Measurements from ENCODE around the gene SNRNP27.

SNRNP27 gene

DNA sequence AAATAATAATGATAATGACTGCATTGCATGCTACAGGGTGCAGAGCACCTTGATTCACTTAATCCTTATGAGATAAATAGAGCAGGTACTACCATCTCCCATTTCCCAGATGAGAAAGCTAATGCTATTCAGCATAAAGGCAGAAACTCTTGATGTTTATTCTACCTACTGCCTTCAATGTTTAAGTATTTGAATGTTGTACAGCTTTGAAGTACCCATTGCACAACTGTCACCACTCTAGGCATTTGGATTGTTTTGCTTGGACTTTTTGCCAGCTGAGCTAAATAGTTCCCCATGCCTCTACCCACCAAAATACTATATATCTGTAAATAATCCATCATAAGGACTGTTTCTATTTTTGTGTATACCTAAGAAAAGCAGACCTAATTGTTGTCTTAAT lies 13.5 kb downstream of the SNRNP27 start:
- Mint-ChIP-seq H3K4me3 (no peak overlapping the region), H3K27ac (no peak overlapping the region), H3K4me1 (peaks cover 18% of the 10 kb centered on the region), H3K27me3 (no peaks in the 10 kb centered on the region), H3K9me3 (no peaks in the 10 kb centered on the region)
- DNase-seq (no peak), ATAC-seq (no peak)

DNA sequence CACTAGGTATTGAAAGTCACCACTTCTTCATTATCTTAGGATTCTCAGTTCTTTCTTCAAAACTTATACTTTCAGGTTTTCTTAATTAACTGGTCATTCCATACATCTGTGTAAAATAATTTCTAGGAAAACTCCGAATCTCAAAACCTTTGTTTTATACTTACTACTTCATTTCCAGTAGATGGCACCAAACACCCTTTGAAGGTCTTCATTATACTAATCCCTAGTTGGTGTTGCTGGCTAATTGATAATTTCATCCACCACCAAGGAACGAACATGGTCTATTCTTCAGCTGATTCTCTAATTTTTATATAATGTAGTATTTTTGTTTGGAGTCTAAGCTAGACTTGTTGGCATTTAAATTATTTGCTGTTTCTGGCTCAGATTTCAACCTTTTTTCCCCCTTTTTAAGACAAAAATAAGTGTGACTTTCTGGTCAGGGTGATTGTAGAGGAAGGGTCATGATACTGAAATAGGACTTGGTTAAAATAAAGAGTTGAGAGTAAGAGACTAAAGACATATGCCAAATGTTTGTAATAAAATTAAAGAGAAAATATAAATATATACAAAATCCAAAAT lies 18.3 kb downstream of the SNRNP27 start:
- H3K4me3 Mint-ChIP-seq = no peak overlapping the region
- H3K27me3 Mint-ChIP-seq = no peaks in the 10 kb centered on the region
- H3K9me3 Mint-ChIP-seq = no peaks in the 10 kb centered on the region
- ATAC-seq = no peak
- DNase-seq = no peak
- H3K4me1 Mint-ChIP-seq = peaks cover 24% of the 10 kb centered on the region
- no peak overlapping the region for H3K27ac Mint-ChIP-seq

DNA sequence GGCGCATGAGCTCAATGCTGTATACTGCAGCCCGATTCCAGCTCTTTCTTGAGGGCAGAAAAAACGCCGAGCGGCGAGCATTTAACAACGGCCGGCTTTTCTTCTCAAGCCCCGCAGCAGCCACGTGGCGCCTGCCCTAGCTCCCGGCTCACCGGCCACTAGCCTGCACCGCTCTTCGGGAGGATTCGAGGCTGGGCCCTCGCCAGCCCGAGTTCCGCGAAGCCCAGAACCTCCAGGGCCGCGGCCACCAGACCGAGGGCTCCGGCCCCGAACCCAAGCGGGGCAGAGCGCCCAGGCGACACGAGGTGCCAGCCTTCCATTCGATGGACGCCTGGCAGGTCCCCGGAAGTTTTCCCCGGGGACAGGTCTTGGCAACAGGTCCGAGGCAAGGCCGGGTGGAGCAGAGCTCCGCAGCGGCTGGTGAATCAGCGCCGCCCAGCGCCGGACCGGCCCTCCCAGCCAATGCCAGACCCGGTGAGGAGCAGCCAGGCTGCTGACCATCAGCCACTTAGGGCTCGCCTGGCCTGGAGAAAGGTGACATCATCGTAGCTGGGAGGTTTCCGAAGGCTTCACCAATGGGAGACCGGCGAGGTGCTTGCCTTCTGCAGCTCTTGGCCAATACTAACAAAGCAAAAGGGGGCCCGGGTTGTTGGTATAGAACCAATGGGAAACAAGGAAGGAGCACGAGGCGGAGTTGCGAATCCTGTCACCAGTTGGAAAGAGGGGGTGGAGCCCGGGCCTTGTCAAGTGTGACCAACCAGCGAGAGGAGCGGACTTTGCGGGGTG lies 20.6 kb downstream of the SNRNP27 start:
- Mint-ChIP-seq H3K27ac (peak overlapping the region; percentile 79 to 97), H3K27me3 (no peaks in the 10 kb centered on the region), H3K4me3 (peak overlapping the region; percentile 80 to 87), H3K9me3 (no peaks in the 10 kb centered on the region), H3K4me1 (peaks cover 34% of the 10 kb centered on the region)
- DNase-seq = peak; percentile 99 to 100
- peak; percentile 95 for ATAC-seq

DNA sequence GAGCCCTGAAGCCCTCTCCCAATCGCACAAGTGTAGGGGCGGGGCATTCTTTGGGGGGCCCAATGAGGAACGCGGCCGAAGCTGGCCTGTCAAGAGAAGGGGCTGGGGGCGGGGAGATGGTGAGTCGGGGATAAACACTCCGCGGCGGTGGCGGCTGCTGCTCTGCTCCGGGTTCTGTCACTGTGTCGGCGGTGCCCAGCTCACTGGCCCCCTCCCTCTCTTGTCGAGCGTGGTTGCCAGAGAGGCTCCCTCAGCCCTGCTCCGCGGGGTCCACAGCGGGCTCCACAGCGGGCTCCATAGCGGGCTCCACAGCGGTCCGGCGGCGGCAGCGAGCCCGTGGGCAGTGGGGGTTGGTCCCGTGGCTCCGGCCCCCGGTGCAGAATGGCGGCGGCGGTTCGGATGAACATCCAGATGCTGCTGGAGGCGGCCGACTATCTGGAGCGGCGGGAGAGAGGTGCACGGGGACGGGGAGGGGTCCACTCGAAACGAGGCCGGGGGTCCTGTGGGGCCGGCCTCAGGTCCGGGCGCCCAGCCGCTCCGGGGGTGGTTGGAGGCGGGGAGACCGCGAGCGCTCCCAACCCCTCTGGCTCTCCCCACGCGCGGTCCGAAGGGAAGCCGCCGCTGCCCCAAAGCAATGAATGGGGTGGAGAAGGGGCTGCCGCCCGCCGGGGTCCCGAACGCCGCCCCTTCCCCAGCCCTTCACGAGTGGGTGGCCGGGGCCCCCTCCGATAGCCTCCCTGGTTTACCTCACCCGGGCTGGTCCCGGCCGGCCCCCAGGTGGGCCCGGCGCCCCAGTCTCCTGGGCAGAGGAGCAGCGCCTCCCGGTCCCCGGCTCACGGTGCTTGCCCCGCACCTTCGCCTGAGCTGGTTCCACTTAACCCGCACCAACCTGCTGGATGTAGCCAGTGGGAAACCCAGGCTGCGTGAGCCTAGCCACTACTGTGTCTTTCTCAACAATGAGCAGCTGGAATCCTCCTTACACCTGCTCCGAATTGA lies 21.5 kb downstream of the SNRNP27 start, which contains the start of gene MXD1:
TSS of gene MXD1 (plus strand) at position 160 of the 996 bp plus-strand sequence. CDS start at position 382, 222 bp downstream.
- Mint-ChIP-seq H3K27me3 (no peaks in the 10 kb centered on the region), H3K27ac (peak within 1 kb of the TSS; percentile 79 to 97), H3K4me1 (peaks cover 34% of the 10 kb centered on the region), H3K9me3 (no peaks in the 10 kb centered on the region), H3K4me3 (peak within 1 kb of the TSS; percentile 83 to 87)
- DNase-seq (no peak), ATAC-seq (no peak)

DNA sequence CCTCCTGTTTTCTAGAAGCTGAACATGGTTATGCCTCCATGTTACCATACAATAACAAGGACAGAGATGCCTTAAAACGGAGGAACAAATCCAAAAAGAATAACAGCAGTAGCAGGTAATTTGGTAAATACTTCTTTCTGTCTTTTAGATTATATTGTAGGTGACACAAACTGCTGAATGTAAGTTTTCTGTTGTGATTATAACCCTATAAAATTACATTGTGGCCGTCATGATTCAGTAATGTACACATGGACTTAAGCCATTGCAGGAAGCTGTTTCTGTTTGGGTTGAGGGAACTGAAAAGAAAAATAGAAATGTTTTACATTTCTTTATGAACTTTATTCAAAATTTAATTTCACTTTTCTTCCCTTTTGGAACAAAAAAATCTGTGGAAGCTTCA lies 22.4 kb downstream of the SNRNP27 start:
- Mint-ChIP-seq H3K4me1 (peaks cover 34% of the 10 kb centered on the region), H3K9me3 (no peaks in the 10 kb centered on the region), H3K27me3 (no peaks in the 10 kb centered on the region), H3K4me3 (peak overlapping the region; percentile 73 to 83), H3K27ac (peak overlapping the region in 1 of 2 donors; percentile 74)
- DNase-seq (no peak), ATAC-seq (no peak)

DNA sequence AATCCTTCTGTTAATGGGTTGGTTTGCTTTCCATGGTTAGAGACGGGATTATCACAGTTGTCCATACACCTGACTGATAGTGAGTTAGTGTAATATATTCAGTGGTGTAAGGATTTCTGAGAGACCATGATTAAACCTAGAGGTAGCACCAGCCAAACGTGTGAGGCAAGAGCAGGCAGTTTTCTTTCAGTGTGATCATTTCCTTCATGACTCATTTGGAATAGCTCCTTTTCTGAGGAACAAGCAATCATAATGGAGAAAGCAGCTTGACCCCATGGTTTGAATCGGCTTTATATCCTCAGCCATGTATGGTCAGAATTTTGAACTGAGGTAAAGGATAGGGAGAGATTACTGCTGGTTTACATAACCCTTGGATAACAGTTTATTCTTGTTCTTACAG lies 24.1 kb downstream of the SNRNP27 start:
- ATAC-seq = no peak
- H3K27me3 Mint-ChIP-seq = no peaks in the 10 kb centered on the region
- no peak for DNase-seq
- H3K4me3 Mint-ChIP-seq = no peak overlapping the region
- H3K4me1 Mint-ChIP-seq = peaks cover 25% of the 10 kb centered on the region
- no peak overlapping the region for H3K27ac Mint-ChIP-seq
- no peaks in the 10 kb centered on the region for H3K9me3 Mint-ChIP-seq

DNA sequence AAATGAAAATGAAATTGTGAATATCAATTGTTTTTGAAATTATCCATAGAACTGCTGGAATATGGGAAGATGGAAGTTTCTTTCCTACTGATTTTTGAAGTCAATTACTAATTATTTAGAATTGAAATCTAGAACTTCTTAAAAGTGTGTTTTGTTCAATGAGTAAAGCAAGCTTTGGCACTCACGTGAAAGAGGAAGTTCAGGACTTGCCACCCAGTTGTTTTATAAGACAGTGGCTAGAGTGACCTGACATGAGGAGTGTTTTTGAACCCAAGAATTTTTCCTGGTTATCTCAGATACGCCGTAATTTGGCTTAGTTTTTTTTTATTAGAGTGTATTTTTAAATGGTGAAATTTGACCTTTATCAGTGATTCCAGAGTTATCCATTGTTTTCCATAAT lies 24.6 kb downstream of the SNRNP27 start:
- DNase-seq (no peak), ATAC-seq (no peak)
- no peaks in the 10 kb centered on the region for H3K9me3 Mint-ChIP-seq
- no peaks in the 10 kb centered on the region for H3K27me3 Mint-ChIP-seq
- H3K4me3 Mint-ChIP-seq = no peak overlapping the region
- peaks cover 25% of the 10 kb centered on the region for H3K4me1 Mint-ChIP-seq
- no peak overlapping the region for H3K27ac Mint-ChIP-seq

DNA sequence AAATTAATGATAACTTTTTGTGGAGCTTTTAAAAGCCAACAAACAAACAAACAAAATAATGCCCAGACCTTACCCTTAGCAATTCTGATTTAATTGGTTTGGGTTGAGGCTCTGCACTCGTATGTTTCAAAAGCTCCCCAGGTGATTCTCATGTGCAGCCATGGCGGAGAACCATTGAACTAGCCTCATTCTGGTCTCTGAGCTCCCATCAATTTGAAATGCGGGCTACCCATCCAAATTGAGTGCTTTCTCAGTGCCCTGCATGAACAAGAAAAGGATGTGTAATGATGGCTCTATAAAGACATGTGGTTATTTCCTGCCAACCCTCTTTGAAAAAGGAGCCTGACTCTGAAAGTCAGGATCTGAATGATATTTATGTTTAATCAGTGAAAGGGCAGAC lies 29.4 kb downstream of the SNRNP27 start:
- H3K27ac Mint-ChIP-seq = peak overlapping the region in 1 of 2 donors; percentile 20
- peaks cover 27% of the 10 kb centered on the region for H3K4me1 Mint-ChIP-seq
- no peaks in the 10 kb centered on the region for H3K27me3 Mint-ChIP-seq
- H3K4me3 Mint-ChIP-seq = no peak overlapping the region
- DNase-seq = no peak
- no peaks in the 10 kb centered on the region for H3K9me3 Mint-ChIP-seq
- ATAC-seq = no peak

DNA sequence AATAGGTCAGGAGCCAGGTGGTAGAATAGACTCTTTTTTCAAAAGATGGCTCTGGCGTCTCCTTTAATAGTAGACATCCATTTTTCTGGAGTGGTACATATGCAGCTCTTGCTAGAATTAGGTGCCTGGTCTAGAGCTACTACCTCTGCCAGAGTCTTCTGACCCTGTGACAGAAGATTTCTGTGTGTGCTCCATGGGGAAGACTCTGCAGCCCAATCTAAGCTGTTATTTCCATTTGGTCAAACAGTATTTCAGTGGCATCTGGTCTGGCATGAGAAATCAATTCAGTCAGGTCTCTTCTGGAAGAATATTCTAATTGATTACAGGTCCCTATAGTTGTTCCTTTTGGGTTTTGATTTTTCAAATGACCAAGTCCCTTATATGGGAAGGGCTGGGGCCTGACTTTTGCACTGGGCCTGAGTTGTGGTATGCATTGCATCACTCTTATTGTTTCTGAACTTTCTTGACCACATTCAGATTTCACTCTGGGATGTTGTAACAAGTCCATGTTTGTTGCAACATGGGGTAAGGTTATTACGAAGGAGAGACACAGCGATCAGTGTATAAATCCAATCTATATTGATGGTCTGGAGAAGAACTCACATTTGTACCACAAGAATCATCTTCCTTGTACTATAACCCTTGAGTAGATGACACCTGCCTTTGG lies 33.2 kb downstream of the SNRNP27 start:
- ATAC-seq = peak; percentile 81
- H3K4me1 Mint-ChIP-seq = peaks cover 32% of the 10 kb centered on the region
- DNase-seq = no peak
- H3K27ac Mint-ChIP-seq = peak overlapping the region in 1 of 2 donors; percentile 63
- no peaks in the 10 kb centered on the region for H3K9me3 Mint-ChIP-seq
- H3K27me3 Mint-ChIP-seq = no peaks in the 10 kb centered on the region
- H3K4me3 Mint-ChIP-seq = no peak overlapping the region

DNA sequence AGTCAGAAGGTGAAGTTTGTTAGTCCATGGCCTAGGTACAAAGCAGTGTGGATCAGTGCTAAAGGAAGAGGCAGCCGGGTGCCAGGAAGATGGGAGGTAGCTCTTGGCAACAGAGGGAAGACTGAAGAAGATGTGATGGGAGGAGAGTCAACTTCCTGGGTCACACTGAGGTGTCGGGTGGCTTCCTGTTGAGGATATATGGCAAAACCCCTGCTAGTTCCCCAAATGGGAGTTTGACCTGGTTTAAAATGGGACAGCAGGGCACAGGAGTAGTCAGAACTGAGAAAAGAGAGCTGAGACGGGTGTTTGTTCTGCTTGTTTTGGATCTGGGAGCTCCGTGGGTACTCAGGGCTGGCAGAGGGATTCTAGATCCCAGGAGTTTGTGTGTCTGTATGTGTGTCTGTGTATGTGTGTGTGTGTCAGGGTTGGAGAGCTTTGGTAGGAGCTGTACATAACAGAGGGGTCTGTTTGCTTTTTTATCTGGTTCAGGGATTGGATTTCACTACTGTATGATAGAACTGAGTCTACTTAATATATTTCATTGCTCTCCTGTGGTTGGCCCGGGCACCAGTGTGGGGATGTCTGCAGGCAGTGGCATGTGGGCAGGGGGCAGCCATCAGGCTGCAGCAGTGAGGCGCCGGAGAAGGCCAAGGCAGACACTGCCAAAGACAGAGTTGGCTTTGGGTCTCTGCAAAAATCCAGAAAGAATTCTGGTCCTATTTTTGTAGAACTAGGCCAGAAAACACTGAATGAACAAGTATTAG lies 38.3 kb downstream of the SNRNP27 start:
- DNase-seq (no peak), ATAC-seq (peak; percentile 18)
- Mint-ChIP-seq H3K27ac (peak overlapping the region in 1 of 2 donors; percentile 17), H3K9me3 (no peaks in the 10 kb centered on the region), H3K4me1 (peaks cover 30% of the 10 kb centered on the region), H3K4me3 (peak overlapping the region; percentile 0 to 8), H3K27me3 (no peaks in the 10 kb centered on the region)

DNA sequence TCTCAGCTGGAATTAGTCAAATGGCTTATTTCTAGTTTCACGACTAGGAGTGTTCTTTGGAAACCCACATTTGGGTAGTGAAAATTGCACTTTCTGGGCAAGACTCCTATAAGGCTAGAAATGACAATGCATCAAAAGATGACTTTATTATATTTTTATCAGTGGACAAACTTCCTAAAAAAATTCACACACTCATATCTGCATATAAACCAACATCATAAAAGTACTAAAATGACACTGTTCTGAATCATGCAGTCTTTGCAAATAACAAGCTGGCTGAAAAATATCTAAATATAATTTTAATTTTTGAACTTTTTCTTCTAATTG lies 38.8 kb downstream of the SNRNP27 start:
- ATAC-seq = peak; percentile 18
- peak overlapping the region in 1 of 2 donors; percentile 17 for H3K27ac Mint-ChIP-seq
- no peak overlapping the region for H3K4me3 Mint-ChIP-seq
- H3K27me3 Mint-ChIP-seq = no peaks in the 10 kb centered on the region
- no peak for DNase-seq
- H3K9me3 Mint-ChIP-seq = no peaks in the 10 kb centered on the region
- H3K4me1 Mint-ChIP-seq = peaks cover 27% of the 10 kb centered on the region

DNA sequence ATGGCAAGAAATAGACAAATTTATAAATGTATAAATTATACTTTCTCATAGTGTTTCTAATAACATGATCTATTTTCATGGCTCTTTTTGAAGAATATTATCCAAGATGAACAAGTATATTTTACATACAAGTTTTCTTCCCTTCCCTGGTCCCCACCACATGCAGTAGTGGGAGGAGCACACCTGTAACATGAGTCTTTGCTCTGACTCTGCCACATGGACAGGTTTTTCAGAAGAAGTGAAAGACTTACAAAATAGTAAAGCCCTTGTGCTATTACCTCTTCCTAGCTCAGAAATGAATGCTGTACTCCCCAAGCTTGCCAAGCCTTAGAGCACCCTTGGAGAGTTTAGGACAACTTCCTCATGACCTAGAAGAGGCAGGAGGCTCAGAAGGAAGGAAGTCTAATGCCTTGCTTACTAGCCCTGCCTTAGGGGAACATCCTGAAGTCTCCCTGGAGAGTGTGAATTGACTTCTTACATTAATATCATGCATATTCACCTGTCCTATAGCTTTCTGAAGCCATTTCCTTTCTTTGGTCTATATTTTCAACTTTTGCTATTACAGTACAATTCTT lies 39.6 kb downstream of the SNRNP27 start:
- H3K27ac Mint-ChIP-seq = no peak overlapping the region
- H3K4me1 Mint-ChIP-seq = peaks cover 27% of the 10 kb centered on the region
- H3K4me3 Mint-ChIP-seq = no peak overlapping the region

DNA sequence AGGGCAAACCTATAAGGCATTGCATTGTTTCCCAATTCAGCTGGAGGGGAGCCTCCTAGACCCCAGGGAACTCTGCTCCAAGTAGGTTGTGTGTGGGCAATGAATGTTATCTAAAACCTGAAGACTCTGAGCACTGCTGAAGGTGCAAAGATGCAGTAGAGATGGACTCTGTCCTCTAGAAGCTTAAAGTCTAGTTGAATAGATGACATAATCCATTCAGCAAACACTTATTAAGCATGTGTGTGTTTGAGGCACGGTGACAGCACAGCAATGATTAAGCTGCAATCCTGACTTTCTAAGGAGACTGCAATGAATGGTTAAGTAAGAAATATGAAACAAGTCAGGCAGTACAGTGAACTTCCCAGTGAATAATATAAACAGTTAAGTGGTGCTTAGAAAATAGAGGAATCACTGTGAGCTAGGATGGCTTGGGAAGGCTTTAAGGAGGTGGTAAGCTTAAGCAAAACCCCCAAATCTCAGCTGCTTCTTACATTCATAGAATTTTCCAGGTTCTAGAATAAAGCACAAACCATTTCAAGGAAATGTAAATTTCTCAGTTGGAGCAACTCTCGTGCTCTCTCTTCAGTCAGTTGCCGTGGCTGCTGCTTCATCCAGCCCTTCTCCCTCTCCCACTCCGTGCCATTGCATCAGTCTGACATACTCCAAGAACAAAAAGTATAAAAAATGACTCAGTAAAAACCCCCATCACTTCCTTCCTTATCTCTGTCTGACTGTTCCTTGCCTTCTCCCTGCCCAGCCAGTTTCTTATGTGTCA lies 40.3 kb downstream of the SNRNP27 start:
- H3K4me1 Mint-ChIP-seq = peaks cover 27% of the 10 kb centered on the region
- peak overlapping the region in 1 of 2 donors; percentile 49 for H3K4me3 Mint-ChIP-seq
- ATAC-seq = peak; percentile 66
- H3K27ac Mint-ChIP-seq = peak overlapping the region in 1 of 2 donors; percentile 75
- DNase-seq = no peak
- no peaks in the 10 kb centered on the region for H3K9me3 Mint-ChIP-seq
- no peaks in the 10 kb centered on the region for H3K27me3 Mint-ChIP-seq

More for the DNA sequence above, 39.6 kb downstream of the SNRNP27 start:
- Mint-ChIP-seq H3K9me3 (no peaks in the 10 kb centered on the region), H3K27me3 (no peaks in the 10 kb centered on the region)
- ATAC-seq (no peak), DNase-seq (no peak)

DNA sequence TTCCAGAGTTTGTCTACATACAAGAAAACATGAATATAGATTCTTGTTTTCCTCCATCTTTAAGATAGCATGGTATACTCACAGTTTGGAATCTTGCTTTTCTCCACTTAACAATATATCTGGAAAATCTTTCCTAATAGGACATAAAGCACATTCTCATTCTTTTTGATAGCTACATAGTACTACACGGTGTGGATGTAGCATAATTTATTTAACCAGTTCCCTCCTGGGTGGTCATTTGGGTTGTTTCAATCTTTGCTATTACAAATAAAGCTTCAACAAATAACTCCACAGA lies 40.8 kb downstream of the SNRNP27 start:
- Mint-ChIP-seq H3K27me3 (no peaks in the 10 kb centered on the region), H3K4me1 (peaks cover 27% of the 10 kb centered on the region), H3K4me3 (peak overlapping the region in 1 of 2 donors; percentile 49), H3K27ac (peak overlapping the region in 1 of 2 donors; percentile 75), H3K9me3 (no peaks in the 10 kb centered on the region)
- no peak for DNase-seq
- ATAC-seq = no peak
